Measurements from ENCODE around the gene DTNA. TPM values are rescaled to one million over a fixed set of nuclear protein-coding genes. Genes with fewer than 3 reads are reported as not detected.
A peak's percentile ranks its signal among the peaks of the same experiment; 100 is the strongest.

The DTNA gene
- total RNA-seq, 4 donors from 2014 or later, result 22.7 to 60.5 (median 43.7) TPM

- DNase-seq (ENCODE audit: low spot score) (no peak), ATAC-seq (ENCODE audit: low FRiP score) (no peak)
- TF ChIP-seq CTCF (IDR thresholded peaks at IDR 0.05), result no peak
These were observed 218.7 kb downstream of the DTNA start for GRCh38 chr18:34928754-34929335.

- TF ChIP-seq CTCF (IDR thresholded peaks at IDR 0.05), result no peak
- DNase-seq (ENCODE audit: low spot score) (no peak), ATAC-seq (ENCODE audit: low FRiP score) (peak; percentile 62)
These were observed 219.3 kb downstream of the DTNA start for GRCh38 chr18:34929336-34929780.

- TF ChIP-seq CTCF (IDR thresholded peaks at IDR 0.05), result no peak
- ATAC-seq (ENCODE audit: low FRiP score) (no peak), DNase-seq (ENCODE audit: low spot score) (no peak)
These were observed 222.3 kb downstream of the DTNA start for GRCh38 chr18:34932363-34932762.

GRCh38 chr18:34932792-34933466 is 222.8 kb downstream of the DTNA start:
- ATAC-seq (ENCODE audit: low FRiP score) (no peak), DNase-seq (ENCODE audit: low spot score) (no peak)
- TF ChIP-seq CTCF (IDR thresholded peaks at IDR 0.05), result no peak

DNA sequence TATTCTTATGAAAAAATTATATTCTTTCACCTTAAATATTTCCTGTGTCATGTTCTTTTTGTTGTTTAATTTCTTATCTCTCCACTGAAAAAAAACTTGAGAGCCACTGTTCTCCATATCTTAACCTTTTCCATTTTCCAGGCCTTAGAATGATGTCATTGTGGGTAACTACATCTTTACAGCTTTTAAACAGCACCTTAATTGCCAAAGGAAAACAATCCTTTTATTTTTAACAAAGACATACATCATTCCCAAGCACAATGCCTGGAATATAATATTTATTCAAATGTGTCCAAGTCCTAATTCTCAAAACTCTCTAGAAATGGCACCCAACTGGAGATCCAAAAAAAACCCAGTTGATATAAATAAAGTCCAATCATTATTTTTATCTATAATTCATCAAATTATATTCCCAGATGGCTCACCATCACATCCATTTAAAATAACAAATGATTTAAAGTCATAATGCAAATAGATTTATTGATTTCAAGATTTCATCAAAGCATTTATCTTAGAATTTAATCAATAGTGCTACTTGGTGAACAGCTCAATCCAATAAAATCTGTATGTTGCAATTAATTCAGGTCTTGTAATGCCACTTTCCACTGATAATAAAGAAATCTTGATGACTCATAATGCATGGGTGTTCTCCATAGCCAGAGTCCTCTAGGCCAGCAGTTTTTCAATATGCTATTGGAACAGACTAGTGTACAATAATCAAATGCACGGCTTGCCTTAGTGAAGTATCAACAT is 224.0 kb downstream of the DTNA start:
- ATAC-seq (ENCODE audit: low FRiP score) (no peak), DNase-seq (ENCODE audit: low spot score) (no peak)
- no peak for TF ChIP-seq CTCF (IDR thresholded peaks at IDR 0.05)

DNA sequence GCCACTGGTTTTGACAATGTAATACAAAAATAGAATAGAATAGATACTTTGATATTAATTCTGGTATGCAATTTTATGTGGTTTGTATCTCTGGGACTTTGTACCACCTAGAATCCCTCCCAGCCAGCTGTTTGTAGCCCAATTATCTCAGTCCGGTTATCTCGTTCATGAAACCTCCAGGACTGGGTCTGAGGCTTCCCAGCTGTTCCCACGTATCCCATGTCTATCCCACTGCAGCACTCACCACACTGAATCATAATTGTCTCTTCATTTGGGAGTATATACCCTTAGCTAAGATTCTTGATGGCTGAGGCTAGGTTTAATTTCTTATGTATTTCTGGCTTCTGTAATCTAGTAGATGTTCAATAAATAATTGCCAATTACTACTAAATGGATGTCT is 226.7 kb downstream of the DTNA start:
- DNase-seq (ENCODE audit: low spot score) (no peak), ATAC-seq (ENCODE audit: low FRiP score) (no peak)
- no peak for TF ChIP-seq CTCF (IDR thresholded peaks at IDR 0.05)
